ENCODE results near the gene CCNA2.

GRCh38 chr4:121811122-121811521 is 12.6 kb downstream of the CCNA2 start:
- TF ChIP-seq CTCF (IDR thresholded peaks at IDR 0.05; ENCODE audit: insufficient read depth, low read length, poor library complexity, severe bottlenecking) (no peak), EZH2phosphoT487 (conservative IDR thresholded peaks at IDR 0.05; ENCODE audit: low read length) (no peak)
